Measurements from ENCODE around the gene NKAPL.

NKAPL gene

DNA sequence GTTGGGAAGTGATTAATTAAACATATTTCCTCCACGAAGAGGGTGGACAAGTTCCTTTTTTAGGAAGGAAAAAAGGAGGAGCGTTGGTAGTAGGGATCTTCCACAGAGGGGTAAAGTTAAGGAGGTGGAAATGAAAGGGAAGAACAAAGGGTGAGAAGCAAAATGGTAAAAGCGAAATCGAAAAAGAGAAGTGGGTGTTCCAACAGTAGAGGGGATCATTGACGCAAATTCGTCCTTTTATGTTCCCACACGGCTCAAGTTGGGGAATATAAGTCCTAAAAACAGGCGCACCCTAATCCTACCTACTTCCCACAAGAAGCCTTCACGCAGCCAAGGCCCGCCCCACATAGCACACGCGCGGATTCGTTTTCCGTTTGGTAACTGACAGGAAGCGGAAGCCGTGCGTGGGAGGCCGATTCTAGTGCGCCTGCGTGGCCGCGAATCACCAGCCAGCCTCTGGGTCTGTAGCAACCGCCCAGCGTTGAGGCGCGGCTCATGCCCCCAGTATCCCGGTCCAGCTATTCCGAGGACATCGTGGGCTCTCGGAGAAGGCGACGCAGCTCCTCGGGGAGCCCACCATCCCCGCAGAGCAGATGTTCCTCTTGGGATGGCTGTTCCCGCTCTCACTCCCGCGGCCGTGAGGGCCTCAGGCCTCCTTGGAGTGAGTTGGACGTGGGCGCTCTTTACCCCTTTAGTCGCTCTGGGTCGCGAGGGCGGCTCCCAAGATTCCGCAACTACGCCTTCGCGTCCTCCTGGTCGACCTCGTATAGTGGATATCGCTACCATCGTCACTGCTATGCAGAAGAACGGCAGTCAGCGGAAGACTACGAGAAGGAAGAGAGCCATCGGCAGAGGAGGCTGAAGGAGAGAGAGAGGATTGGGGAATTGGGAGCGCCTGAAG is at the start of gene NKAPL:
NKAPL (plus strand) TSS at position 421 of the 901 bp plus-strand sequence; CDS start at position 496, 75 bp downstream.
- in situ Hi-C loops (cut with MboI; ENCODE audit: low sequenced_read_pairs), result no loop called here

DNA sequence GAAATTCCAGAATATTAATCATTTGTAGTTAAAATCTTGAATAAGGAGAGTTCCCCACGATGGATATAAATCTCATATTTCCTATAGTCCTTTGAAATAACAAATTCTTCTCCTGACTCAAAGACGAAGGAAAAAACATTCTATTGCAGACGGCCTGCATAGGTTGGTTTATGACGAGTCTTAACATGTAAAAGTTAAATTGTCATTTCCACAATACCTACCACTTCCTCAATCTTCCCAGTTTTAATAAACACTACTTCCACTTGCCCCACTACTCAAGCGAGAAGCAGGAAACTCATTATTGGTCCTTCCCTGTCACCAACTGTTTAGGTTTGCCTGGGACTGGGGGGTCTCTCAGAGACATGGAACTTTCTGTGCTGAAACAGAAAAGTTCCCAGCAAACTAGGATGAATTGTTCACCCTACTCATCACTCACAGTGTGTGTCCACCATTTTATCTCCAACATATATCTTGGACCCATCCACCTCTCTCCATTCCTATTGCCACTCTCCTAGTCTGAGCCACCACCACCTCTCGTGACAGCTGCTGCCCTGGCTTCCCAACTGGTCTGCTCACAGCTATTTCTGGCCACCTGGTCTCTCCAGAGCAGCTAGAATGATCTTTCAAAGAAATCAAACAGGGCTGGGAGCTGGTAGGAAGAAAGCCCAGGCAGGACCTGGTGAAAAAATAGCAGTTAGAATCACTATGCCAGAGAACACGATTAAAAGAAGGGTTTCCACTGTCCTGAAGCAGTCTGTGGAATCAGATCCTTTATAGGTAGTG is 49.2 kb upstream of the NKAPL start:
- in situ Hi-C loops (cut with MboI; ENCODE audit: low sequenced_read_pairs), result no loop called here

DNA sequence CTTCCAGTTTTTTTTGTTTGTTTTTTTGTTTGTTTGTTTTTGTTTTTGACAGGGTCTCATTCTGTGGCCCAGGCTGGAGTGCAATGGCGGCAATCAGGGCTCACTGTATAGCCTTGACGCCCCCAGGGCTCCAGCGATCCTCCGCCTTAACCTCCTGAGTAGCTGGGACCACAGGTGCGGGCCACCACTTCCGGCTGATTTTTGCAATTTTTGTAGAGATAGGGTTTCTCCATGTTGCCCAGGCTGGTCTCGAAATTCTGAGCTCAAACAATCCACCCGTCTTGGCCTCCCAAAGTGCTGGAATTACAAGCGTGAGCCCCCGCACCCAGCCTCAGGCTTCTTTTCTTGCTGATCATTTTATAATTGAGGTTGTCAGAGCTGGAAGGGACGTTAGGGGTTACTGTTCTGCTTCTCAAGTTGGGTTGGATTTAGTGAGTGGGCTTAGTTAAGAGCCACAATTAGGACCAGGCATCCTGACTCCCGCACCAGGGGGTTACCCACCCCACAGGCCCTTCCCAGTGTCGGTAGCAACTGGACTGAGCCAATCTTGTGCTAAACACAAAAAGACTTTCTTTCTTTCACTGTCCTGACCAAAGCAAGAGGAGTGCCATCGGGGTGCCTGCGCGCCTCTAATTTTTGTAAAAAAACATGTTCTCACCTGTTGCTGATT is 47.1 kb upstream of the NKAPL start:
- in situ Hi-C loops (cut with MboI; ENCODE audit: low sequenced_read_pairs), result no loop called here

DNA sequence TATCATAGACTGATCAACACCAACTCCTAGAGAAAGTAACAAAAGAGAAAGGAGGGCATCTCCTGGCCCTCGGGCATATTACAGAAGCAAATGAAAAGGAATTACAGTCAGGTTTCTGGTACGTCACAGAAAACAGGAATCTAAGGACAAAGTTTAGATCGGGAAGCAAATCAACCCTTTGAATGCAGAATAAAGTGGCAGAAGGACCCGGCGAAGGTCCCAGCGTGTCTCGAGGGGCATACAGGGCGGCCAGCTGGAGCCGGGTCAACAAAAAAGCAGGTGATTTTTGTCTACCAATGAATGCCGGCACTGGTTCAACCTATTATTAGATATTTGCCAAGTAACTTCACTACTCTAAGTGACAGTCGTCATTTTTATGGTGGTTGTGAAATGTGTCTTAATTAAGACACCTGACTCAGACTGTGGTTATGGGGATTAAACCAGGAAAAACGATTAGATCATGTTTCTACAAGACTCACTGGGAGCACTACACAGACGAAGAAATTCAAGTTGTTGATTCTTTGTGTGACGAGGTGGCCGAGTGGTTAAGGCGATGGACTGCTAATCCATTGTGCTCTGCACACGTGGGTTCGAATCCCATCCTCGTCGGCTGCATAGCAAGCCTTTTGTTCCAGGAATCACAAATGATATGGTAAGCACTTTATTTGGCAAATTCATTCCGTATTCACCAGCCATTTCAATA is 46.4 kb upstream of the NKAPL start:
- in situ Hi-C loops (cut with MboI; ENCODE audit: low sequenced_read_pairs), result no loop called here

DNA sequence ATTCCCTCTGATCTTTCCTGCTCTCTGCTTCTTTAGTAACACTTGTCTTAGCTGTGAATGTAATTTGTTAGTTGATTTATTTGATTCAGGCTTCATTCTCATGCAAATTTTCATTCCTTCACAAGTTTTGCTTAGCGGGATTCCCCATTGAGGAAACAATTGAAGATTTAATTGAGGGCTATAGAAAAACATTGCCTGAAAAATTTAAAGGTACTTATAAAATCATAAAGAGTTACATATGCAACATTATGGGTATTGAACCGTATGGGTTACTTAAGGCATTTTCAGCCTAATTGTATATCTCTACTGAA is 45.9 kb upstream of the NKAPL start:
- in situ Hi-C loops (cut with MboI; ENCODE audit: low sequenced_read_pairs), result no loop called here

DNA sequence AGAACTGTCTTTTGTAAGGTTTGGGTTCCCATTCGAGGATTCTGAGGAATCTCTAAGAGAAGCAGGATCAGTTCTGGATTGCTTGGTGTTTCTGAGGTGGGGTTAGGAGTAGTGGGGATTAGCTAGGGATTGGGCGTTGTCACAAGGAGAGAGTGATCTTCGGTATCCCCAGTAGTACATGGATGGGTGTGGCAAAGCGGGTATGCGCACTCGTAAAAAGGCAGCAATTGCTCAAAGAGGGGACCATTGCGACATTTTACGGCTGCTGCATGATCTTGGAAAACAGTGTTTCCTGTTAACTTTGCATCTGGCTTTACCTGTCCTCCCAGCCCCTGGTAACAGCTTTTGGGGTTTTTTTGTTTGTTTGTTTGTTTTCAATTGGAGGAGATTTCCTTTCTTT is 43.7 kb upstream of the NKAPL start:
- in situ Hi-C loops (cut with MboI; ENCODE audit: low sequenced_read_pairs), result no loop called here

DNA sequence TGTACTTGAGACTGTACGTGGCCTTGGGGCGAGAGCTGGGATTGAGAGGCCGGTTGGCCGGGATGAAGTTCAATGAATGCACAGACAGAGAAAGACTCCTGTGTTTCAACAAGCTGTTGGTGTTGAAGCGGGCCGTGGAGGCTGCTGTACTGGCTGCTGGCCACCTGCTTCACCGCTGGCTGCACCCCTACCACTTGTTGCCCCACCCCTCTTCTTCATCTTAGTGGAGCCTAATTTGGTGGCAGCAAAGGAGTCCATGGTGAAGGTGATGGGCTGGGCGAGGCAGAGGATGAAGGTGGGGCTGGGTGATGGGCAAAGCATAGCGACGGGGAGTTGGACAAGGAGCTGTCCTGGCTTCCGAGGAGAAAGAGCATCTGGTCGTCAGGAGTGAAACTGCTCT is 41.2 kb upstream of the NKAPL start:
- in situ Hi-C loops (cut with MboI; ENCODE audit: low sequenced_read_pairs), result no loop called here

DNA sequence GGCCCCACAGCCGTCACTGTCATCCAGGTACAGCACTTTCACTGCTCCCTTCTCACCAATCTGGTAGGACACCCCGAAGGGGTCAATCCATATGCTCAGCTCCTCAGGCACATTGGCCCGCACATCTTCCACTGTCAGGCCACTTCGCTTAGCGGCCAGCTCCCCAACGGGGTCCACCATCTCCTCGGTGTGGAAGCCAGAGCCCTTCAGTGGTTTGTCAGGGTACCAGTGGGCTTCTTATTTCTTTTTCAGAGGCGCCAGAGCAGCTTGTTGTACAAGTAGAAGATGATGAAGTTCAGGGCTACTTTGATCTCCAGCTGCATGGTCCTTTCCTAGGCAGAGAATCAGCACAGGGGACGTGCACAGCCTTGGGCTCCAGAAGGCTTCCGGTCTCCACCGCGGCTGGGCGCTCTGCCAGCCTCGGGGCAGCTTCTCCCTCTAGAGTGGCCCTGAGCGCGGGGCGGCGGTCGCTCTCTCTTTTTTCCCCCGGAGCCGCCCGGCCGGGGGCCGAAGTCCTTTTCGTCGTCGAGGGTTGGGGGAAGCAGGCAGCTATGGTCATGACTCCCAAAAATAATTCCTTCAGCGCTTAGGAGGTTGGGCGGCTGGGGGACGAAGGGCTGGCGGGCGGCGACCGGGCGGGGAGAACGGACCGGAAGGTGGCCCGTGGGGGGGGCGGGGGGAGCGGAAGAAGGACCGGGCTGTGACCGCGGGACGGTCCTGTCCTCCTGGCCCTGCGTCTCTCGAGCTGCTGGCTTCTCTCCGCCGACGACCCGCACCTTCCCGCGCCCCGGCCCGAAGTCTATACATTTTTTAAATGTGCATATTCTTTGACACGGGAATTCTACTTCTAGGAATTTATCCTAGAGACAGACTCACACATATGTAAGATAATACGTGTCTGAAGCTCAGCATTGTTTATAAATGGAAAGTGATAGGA is 40.5 kb upstream of the NKAPL start:
- in situ Hi-C loops (cut with MboI; ENCODE audit: low sequenced_read_pairs), result no loop called here

DNA sequence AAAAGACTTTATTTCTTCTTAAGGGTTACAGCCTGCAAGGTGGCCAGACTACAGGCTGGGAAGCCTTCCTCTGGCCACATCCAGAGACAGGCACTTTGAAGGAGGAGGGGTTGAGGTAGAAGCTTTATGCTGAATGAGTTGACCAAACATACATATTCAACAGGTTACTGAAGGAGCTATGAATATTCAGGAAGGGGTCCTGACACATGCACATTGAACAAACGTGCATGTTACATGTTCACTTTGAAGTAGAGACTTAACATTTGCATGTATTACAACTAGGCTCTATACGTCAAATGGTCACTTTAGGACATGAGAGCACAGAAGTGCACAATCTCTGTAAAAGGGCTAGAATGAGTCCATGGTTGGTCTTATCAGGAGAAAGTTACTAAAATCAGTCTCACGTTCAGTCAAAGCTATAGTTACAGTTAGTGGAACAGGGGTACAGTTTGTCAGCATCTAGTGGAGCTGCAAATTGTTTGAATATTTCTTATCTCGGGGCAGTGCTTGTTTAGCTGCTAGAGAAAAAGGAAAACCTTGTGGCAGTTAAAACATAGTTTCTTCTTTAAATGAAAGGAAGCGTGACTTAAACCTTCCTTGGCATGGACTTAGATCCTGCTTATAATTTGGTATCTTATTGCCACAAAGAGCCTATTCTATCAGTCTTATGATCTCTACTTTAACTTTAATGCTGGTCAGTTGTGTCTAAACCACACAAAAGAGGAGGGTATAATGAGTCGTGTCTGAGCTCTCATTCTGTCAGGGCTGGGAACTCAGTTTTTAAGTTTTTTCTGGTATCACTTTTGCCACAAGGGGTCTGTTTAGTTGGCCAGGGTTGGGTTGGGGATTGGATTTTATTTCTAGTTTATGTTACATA is 38.6 kb upstream of the NKAPL start:
- in situ Hi-C loops (cut with MboI; ENCODE audit: low sequenced_read_pairs), result no loop called here

DNA sequence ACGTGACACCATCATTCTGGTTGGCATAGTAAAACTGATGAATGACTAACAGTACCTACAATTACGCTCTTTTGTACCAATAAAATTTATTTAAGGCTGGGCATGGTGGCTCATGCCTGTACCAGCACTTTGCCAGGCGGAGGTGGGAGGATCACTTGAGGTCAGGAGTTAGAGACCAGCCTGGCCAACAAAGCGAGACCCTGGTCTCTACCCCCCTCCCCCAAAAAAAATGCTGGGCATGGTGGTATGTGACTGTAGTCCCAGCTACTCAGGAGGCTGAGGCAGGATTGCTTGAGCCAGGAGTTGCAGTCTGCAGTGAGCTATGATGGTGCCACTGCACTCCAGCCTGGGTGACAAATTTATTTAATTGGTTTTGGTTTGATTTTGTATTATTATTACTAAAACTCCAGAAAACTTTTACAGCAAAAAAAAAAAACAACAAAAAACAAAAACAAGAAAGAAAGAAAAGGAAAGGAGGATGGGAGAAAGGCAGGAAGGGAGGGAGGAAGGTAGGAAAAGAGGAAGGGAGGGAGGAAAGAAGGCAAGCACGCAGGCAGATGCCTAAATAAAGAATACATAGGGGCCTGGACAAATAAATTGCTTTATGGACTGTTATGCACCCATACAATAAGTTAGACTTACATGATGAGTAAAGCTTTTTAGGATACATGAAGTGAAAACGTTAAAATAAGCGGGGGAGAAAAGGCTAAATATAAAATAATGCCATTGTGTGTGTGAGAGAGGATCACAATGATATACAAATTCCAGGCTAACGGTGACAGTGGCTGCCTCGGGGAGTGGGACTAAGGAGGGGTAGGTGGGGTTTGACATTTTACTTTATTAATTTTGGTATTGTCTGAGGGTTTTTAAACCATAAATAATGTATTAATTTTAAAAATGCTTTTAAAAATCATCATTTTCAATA is 34.7 kb upstream of the NKAPL start:
- in situ Hi-C loops (cut with MboI; ENCODE audit: low sequenced_read_pairs), result no loop called here

DNA sequence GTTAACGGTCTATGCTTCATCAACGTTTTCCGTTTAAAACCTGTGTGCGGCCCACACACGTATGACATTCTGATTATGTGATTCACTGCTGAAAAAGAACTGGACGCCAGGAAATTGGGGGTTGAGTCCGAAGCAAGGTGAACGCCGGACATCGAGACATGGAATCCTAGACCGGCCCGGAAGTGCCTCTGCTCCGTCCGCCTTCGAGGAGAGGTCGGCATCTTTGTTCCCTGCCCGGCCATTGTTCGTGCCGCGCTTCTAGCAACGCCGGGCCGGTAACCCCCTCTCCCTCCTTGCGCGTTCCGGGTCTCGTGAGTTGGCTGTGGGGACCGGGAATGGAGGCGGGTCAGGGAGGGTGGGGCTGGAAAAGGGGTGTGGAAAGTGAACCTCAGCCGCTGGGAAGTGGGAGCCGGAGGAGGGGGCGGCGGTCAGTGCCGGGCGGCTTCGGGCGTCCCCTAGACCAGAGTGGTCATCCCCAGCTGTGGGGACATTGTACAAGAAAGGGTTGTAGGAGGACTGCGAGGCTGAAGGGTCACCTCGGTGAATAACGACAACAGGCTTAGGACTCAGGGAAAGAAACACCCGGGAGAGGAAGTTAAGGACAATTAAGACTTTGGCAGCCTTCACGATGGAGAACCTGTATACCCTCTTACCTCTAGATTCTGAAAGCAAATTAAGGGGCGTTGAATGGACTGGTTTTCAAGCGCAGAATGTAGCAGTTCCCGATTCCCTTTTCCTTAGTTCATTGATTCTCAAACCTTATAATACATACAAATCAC is 33.9 kb upstream of the NKAPL start, which contains the start of gene ZSCAN9:
ZSCAN9 (plus strand) TSS at position 220 of the 779 bp plus-strand sequence. CDS start 1,810 bp downstream, outside the sequence.
- in situ Hi-C loops (cut with MboI; ENCODE audit: low sequenced_read_pairs), result no loop called here

DNA sequence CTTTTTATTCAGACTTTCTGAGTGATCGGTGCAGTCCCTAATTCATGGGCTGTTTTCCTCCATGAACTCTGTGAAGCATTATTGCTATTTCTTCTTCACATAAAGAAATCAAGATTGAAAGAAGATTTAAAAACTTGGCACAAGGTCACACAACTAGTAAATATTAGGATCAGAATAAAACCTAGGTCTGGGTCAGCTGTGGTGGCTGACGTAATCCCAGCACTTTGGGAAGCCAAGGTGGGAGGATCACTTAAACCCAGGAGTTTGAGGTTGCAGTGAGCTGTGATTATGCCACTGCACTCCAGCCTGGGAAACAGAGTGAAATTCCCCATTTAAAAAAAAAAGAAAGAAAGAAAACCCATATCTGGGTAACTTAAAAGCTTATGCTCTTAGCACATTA is 32.6 kb upstream of the NKAPL start:
- in situ Hi-C loops (cut with MboI; ENCODE audit: low sequenced_read_pairs), result no loop called here

DNA sequence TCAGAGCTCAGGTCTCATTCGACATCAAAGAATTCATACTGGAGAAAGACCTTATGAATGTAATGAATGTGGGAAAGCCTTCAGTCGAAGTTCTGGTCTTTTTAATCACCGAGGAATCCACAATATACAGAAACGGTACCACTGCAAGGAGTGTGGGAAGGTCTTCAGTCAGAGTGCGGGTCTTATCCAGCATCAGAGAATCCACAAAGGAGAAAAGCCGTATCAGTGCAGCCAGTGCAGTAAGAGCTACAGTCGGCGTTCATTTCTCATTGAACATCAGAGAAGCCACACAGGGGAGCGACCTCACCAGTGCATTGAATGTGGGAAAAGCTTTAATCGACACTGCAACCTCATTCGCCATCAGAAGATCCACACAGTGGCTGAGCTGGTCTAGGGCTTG is 26.3 kb upstream of the NKAPL start:
- in situ Hi-C loops (cut with MboI; ENCODE audit: low sequenced_read_pairs), result no loop called here

DNA sequence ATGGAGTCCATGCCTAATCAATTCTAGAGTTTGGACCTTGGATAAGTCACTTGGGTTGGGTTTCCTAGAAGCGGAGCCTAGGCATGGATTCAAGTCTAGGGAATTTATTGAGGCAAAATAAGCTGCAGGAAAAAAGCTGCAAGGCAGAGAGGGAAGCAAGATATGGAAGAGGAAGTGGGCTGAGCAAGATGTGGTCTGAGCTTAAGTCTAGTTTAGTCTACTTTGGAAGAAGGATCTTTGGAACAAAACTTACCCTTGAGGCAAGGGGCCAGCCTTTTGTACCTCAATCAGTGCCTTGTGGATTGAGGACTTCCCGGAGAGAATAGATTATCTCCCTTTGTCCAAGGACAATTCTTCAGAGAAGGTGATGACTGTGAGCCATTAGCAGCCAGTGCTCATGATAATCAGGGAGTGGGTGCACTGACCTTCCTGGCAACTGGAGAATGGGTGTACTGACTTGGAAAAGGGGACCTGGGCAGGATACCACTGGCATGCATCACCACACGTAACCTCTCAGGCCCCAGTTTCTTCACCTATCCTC is 23.1 kb upstream of the NKAPL start:
- in situ Hi-C loops (cut with MboI; ENCODE audit: low sequenced_read_pairs), result no loop called here

DNA sequence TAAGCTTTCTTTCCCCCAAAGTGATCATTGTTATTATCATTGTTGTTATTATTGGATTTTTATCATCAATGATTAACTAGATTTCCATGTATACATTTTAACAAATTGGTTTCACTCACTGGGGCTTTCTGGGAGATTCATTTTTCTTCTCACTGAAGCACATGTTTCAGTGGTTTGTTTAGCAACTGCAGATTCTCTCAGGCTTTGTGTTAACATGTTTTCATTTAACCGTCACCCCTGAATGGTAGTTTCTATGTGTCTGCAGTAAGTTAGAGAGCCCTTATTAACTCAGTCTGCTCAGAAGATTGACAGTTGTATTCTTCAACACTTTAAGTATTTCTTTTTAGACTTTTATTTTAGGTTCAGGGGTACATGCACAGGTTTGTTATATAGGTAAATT is 19.5 kb upstream of the NKAPL start:
- in situ Hi-C loops (cut with MboI; ENCODE audit: low sequenced_read_pairs), result no loop called here

DNA sequence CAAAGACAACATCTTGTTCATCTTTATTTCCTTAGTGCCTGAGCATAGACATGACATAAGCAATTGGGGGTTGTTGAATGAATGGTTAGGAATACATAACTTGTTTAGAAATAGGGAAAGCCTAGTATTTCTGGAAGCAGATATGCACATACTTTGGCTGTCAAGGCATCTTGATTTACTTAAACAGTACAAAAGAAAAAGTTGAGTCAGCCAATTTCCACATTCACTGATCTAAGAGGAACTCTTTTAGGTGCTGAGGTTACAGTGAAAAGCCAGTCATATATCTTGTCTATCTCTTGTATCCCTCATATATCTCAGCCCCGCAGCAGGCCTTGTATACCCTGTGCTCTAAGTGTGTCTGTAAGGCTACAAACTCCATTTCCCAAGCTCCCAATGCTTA is 18.6 kb upstream of the NKAPL start:
- in situ Hi-C loops (cut with MboI; ENCODE audit: low sequenced_read_pairs), result no loop called here

DNA sequence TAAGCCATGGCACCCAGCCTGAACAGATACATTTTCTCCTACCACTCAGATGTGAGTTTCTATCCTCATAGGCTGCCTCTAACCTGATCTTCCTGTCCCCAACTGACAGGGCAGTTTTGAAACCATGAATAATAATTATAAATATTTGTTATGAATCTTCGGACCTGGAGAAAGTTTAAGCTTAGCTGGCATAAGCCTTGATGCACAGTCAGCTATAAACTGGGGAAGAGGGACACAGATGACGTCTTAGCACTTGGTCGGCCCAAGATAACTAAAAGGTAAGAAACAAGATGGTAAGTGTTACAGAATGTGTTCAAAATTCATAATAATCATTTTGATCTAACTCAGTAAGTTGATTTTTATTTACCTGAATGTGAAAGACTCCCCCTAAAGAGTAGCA is 15.2 kb upstream of the NKAPL start:
- in situ Hi-C loops (cut with MboI; ENCODE audit: low sequenced_read_pairs), result no loop called here
